NCI-H524 (cell line): ENCODE data around the gene LRRC42.

Experiments used
- DNase-seq, 2 experiments: peaks; one replicate each; lab custom pipeline; 2025; lab: John Stamatoyannopoulos, UW

The LRRC42 gene

GRCh38 chr1:53942127-53942957 is 3.8 kb upstream of the LRRC42 start:
- no peak for DNase-seq

DNA sequence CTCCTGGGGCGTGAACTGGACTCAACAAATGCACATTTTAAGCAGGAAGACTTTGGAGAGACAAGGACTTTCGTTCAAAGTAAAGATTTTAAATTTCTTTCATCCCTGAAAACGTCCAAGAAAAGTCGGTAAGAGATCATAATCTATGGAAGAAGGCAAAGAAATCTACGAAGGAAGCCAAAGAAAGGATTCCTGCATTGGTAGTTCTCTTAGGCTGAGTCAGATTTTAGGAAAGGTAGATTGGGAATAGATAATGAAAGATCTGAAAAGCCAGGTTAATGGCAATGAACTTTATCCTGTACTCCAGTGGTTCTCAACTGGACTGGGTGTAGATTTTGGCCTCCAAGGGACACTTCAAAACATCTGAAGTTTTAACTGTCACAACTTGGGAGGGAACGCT is 3.1 kb upstream of the LRRC42 start:
- no peak for DNase-seq

DNA sequence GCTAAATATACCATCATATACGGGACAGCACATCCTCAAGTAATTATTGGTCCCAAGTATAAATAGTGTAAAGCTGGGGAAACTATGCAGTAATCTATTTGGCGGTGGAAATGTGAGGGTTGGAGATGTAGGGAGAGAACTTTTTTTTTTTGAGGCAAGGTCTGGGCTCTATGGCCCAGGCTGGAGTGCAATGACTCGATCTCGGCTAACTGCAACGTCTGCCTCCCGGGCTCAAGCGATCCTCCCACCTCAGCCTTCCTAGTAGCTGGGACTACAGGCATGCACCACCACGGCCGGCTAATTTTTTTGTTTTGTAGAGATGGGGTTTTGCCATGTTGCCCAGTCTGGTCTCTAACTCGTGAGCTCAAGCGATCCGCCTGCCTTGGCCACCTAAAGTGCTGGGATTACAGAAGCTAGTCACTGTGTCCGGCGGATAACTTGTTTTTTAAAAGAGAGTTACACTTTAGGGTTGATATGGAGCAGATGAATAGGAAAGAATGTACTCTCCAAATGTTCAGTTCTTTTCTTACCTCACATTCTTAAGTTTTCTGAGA is 2.6 kb upstream of the LRRC42 start:
- DNase-seq, result no peak

DNA sequence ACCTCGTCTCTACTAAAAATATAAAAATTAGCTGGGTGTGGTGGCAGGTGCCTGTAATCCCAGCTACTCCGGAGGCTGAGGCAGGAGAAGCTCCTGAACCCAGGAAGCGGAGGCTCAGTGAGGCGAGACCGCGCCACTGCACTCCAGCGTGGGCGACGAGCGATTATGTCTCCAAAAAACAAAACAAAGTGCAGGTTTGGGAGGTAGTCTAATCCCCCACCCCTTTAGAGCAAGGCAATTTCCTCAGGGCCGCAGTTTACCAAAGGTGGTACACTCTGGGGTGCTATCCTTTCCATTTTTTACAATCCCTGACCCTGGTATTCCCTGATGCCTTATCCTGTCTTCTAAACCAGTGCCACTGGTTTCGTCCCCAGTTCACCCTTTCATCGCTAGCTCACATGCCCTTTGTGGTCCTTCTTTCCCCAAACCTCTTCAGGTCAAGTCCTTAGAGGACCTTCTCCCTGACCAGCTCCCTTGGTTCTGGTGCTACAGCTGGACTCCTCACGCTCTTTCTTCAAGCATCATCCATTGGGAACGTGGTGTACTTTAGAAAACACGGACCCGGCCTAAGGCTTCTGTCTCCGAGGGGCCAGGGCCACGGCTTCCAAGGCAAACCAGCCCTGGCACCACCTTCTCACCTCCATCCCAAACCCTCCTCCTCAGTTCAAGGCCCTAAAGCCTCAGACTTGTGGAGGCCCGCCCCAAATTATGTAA is 1.5 kb upstream of the LRRC42 start:
- peak in 1 of 2 experiments; percentile 37 for DNase-seq

DNA sequence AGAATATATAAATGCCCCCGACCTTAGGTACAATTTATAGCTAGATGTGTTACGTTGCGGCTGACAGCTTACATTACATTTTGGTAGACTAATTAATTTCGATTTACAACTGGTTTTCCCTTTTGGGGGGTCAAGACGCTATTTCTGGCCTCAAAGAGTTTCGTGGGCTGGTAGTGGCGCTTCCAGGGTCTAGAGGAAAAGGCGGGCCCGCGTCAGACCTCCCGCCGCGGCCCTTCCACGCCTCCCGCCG is 1.0 kb upstream of the LRRC42 start:
- no peak for DNase-seq

- DNase-seq, result peak; percentile 88 to 95
These were observed 508 bp upstream of the LRRC42 start, which contains the start of gene IFT25 for GRCh38 chr1:53945433-53946251. TSS of gene IFT25 (minus strand) at chr1:53945699. CDS start at chr1:53940082, 5,617 bp downstream.

- DNase-seq, result peak; percentile 4 to 16
These were observed 1.2 kb downstream of the LRRC42 start for GRCh38 chr1:53947172-53947907.

DNA sequence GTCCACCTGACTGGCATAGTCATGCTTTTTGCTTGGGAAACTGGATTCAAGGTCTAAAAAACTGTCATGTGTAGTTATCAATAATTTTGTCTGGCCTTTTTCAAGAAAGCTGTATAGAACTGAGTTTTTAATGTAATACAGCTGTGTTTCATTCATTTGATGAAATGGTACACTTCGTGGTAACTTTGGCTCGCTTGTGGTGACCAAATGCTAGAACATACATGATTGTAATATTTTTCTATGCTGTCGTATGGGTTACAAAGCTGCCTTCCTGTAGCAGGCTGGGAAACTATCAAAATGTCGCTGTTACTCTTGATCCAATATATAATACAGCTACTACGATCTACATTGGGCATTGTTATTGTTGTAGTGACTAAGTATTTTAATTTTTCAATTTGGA is 2.1 kb downstream of the LRRC42 start:
- DNase-seq, result no peak

DNA sequence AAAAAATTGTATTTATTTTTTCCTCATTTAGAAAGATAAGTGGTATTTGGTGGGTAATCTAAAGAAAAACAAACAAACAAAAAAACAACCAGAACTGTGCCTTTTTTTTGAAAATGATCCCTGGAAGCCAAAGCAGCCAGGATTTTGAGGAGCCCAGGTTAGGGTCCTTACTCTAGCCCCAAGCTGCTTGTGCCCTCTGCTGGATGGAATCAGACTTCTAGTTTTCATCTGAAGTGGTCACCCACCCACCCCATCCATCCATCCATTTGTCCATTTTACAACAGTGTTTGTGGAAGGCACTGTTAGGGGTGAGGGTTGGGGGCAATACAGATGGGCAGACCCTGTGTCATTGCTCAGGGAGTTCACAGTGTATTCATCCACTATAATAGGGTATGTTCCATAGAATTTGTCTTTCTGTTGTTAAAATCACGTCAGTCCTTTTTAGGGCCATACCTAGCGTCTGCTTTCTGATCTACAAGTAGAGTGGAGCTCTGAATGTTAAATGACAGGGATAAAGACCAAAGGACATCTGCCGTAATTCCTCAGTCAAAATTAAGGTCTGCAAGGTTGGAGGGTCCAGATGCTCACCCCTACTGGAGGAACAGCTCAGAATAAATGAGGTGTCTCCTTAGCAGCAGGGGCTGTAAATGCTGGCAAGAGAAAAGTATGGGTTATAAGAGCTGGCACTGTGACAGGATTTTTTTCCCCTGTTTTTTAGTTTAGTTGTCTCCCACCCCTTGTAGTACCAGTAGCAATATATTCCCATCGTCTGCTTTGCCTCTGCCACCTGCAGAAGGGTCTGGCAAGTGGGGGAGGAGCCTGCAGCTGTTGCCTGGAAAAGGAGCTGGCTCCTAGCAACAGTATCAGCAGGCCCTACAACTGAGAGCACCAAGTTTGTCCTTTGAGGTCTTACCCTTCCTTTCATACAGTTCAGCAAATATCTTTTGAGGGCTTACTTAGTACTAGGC is 3.2 kb downstream of the LRRC42 start:
- DNase-seq, result peak; percentile 86 to 92

GRCh38 chr1:53951697-53952096 is 5.5 kb downstream of the LRRC42 start:
- DNase-seq, result no peak

DNA sequence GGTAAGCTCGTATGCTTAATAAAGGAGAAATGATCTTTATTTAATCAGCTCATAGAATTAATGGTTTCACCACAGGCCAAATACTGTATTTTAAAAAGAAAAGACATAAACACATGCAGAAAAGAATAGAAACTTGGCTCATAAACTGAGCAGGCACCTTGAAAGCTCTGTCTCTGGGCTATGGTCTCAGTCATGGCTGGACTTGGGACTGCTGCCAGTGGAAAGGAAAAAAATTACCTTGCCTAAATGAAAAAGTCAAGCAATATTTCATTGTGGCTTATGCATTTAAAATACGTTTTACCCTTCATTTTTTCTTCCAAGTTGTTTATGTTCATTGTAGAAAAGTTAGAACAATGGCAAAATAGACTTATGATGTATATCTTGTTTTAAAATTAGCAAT is 8.0 kb downstream of the LRRC42 start:
- no peak for DNase-seq

DNA sequence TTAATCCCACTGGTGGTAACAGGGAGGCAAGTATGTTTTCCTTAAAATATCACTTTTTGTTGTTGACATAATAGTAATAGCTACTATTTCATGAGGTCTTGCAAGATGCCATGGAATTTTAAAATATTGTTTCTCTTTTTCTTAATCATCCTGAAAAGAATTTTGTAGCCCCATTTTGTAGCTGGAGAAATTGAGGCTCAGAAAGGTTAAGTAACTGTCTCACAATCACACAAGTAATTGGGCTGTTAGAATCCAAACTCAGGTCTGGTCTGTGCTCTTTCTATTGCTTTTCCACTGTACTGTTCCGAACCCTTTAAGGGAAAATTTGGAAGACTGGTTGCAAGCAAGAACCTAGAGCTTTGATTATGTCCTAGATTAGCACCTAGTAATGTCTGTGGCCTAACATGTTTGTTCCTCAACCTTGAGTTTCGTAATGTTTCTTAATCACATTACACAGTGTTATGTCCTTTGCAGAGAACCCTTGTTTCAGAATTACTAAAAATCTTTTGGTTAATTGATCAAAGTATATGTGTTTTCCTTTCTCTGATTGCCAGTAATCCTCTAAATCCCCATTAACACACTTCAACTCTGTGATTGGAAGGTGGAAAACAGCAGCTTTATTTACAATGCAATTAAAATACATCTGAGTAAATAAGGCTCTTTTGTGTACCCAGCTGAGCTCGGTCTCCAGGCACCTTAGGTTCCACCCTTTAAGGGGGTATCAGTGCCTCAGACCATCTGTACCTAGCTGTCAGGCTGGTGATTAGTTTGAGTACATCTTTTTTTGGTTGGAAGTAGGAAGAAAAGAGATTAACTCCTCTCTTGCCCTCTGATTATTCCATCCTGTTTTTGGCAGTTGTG is 10.4 kb downstream of the LRRC42 start:
- DNase-seq, result peak; percentile 71 to 76

GRCh38 chr1:53957194-53957818 is 11.2 kb downstream of the LRRC42 start:
- peak in 1 of 2 experiments; percentile 39 for DNase-seq

DNA sequence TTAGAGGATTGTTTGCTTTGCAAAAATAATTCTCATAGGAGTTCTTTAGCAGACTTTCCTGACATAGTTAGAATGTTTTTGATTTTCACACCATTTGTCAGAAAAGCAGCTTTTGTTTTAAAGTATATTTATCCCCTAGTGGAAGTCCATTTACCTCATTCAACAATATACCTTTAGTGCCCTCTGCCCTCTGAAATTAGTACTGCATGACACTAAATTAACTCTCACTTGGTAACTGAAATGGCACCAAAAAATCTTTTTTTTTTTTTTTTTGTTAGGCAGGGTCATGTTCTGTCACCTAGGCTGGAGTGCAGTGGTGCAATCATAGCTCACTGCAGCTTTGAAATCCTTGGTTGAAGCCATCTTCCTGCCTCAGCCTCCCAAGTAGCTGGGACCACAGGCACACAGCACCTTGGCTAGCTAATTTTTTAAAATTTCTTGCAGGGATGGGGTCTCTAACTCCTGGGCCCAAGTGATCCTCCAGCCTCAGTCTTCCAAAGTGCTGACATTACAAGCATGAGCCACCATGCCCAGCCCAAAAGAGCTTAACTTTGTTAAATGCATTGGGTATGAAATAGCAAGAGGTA is 13.6 kb downstream of the LRRC42 start:
- DNase-seq, result peak in 1 of 2 experiments; percentile 27

DNA sequence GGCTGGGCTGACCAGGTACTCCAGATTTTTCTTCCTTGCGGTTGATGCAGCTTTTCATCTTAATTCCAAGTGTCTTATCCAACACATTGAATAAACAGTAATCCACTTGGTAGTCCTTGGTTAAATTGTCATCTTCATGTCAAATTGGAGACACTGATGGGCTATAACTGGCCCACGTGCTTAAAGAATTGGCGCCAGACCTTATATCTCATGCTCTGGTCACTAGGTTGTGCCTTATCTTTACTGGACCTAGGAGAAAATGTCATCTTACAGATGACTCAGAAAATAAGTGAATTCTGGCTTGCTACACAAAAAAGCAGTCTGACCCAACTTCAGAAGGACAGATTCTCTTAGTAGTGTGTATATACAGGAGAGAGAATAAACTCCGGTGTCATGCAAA is 16.2 kb downstream of the LRRC42 start:
- DNase-seq, result no peak

GRCh38 chr1:53963460-53963859 is 17.3 kb downstream of the LRRC42 start:
- DNase-seq, result no peak

GRCh38 chr1:53964109-53964508 is 18.0 kb downstream of the LRRC42 start:
- no peak for DNase-seq

GRCh38 chr1:53966794-53967193 is 20.6 kb downstream of the LRRC42 start:
- DNase-seq, result no peak
